Endodermal cell (in vitro differentiated cells): ENCODE results near the gene TRIO. TPM values are rescaled to one million over a fixed set of nuclear protein-coding genes. Genes with fewer than 3 reads are reported as not detected.
A peak's percentile ranks its signal among the peaks of the same experiment; 100 is the strongest.

Experiments
- DNase-seq: peaks from one replicate; pipeline ENCODE4 v3.0.0-alpha.2; 2017
- H3K27ac ChIP-seq: 2 replicates; pipeline ENCODE4 v1.5.1; 2013; ENCODE audit warnings: mild to moderate bottlenecking, low read depth, low read length, moderate library complexity
- H3K27me3 ChIP-seq: 2 replicates; pipeline ENCODE4 v1.6.1; 2013; ENCODE audit warnings: mild to moderate bottlenecking, low read length, moderate library complexity; ENCODE audit not compliant: insufficient read depth, control insufficient read depth, poor library complexity, severe bottlenecking
- H3K36me3 ChIP-seq: 2 replicates; pipeline ENCODE4 v1.7.0; 2013; ENCODE audit warnings: mild to moderate bottlenecking, low read length, moderate library complexity; ENCODE audit not compliant: control insufficient read depth, insufficient read depth
- H3K4me1 ChIP-seq: one replicate; pipeline ENCODE4 v1.7.0; 2013; ENCODE audit warnings: low read length; ENCODE audit not compliant: control insufficient read depth, insufficient read depth
- H3K4me3 ChIP-seq: 2 replicates; pipeline ENCODE4 v1.5.1; 2013; ENCODE audit warnings: mild to moderate bottlenecking, low read length, moderate library complexity
- H3K9ac ChIP-seq: 2 replicates; pipeline ENCODE4 v1.6.1; 2013; ENCODE audit warnings: mild to moderate bottlenecking, low read length, moderate library complexity; ENCODE audit not compliant: poor library complexity, severe bottlenecking; ENCODE audit errors: extremely low read depth
- H3K9me3 ChIP-seq: 2 replicates; pipeline ENCODE4 v1.6.1; 2013; ENCODE audit warnings: mild to moderate bottlenecking, low read length, moderate library complexity; ENCODE audit not compliant: control insufficient read depth
- H3K27ac Mint-ChIP-seq: 2 replicates; pipeline ENCODE4 v1.8.0; 2020; ENCODE audit warnings: mixed read lengths
- H3K27me3 Mint-ChIP-seq: 2 replicates; pipeline ENCODE4 v1.8.0; 2021; ENCODE audit warnings: mild to moderate bottlenecking, mixed read lengths; ENCODE audit not compliant: insufficient read depth
- H3K36me3 Mint-ChIP-seq: 2 replicates; pipeline ENCODE4 v1.8.0; 2020; ENCODE audit warnings: low read depth, mixed read lengths
- H3K4me1 Mint-ChIP-seq: 2 replicates; pipeline ENCODE4 v1.8.0; 2020; ENCODE audit warnings: mixed read lengths
- H3K4me3 Mint-ChIP-seq: 2 replicates; pipeline ENCODE4 v1.8.0; 2020; ENCODE audit warnings: mild to moderate bottlenecking, moderate library complexity, mixed read lengths
- H3K9me3 Mint-ChIP-seq: 2 replicates; pipeline ENCODE4 v1.8.0; 2020; ENCODE audit warnings: mild to moderate bottlenecking, mixed read lengths
- CTCF ChIP-seq: fragments of 200-600 bp; sonication (generic); conservative IDR thresholded peaks from 2 replicates; pipeline ENCODE4 v1.5.0; 2021; ENCODE audit warnings: antibody characterized with exemption, mild to moderate bottlenecking
- WGBS, 2 experiments: methylation state at CpG; one replicate each; pipeline versions ENCODE4 v1.1.5 to v1.1.7; 2013; ENCODE audit warnings: missing lambda C conversion rate in 2 of 2, mixed read lengths in 1 of 2; ENCODE audit not compliant: insufficient coverage in 1 of 2, insufficient read length in 1 of 2; 5-methylcytosine and 5-hydroxymethylcytosine counted together
- total RNA-seq, 2 donors: library from RNA; stranded (reverse); fragmentation: NEBNext Ultra II Directional in 1 of 2; extraction: Animal tissue kit (Norgen Biotek cat#: 25700) in 1 of 2; gene quantifications; 2 replicates in 1 of 2; 3 replicates in 1 of 2; pipeline ENCODE4 v1.2.1, GENCODE V29; 2021

The TRIO gene
- total RNA-seq, 2 donors from 2014 or later, result 88.3 to 109 TPM

DNA sequence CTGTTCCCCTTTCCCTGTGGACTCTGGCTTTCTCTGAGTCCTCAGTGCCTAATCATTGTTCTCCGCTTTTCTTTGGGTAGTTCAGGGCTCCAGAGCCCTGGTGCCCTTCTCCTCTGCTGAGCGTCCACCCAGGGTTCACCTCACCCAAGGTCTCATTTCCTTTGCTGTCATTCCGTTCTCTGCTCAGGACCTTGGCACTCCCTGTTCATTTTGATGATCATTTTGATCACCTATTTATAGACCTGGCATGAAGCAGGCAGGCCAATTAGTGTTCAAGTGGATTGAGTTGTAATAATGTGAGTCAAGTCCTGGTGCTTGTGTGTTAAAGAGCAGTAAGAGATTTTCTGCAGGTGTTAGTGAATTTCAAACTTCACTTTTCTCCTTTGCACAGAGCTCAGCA lies 3.6 kb downstream of the TRIO start:
- Histone ChIP-seq H3K36me3 (no peaks in the 10 kb centered on the region), H3K4me3 (no peak overlapping the region), H3K27me3 (peaks cover 9% of the 10 kb centered on the region), H3K9me3 (no peaks in the 10 kb centered on the region), H3K27ac (no peak overlapping the region), H3K9ac (no peak overlapping the region), H3K4me1 (peaks cover 8% of the 10 kb centered on the region)
- 90 to 100% methylated on average over 1 to 3 of the region's 3 CpGs for WGBS, 2 experiments
- no peaks in the 10 kb centered on the region for H3K9me3 Mint-ChIP-seq
- no peak overlapping the region for H3K27ac Mint-ChIP-seq
- H3K4me3 Mint-ChIP-seq, result no peak overlapping the region
- TF ChIP-seq CTCF, result no peak
- H3K4me1 Mint-ChIP-seq, result peaks cover 51% of the 10 kb centered on the region
- DNase-seq, result no peak
- peaks cover 8% of the 10 kb centered on the region for H3K27me3 Mint-ChIP-seq
- no peaks in the 10 kb centered on the region for H3K36me3 Mint-ChIP-seq

DNA sequence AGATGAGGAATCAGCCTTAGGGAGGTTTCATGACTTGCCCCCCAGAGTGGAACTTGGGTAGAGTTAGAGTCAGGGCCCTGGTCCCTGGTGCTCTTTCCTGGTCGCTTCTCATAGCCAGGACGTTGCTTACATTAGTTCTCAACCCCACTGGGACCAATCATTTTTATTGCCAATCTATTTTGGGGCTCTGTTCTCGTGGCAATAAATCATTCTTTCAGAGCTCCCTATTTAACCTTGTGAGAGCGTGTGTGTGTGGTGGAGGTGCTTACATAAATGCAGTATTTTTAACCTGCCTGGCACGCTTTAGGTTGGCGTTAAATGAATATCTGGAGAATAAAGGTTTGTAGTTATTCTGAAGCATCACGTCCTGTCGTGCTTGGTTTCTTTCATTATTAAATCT lies 4.1 kb downstream of the TRIO start:
- Histone ChIP-seq H3K27me3 (peaks cover 4% of the 10 kb centered on the region), H3K36me3 (no peaks in the 10 kb centered on the region), H3K9ac (no peak overlapping the region), H3K9me3 (no peaks in the 10 kb centered on the region), H3K4me3 (no peak overlapping the region), H3K4me1 (peaks cover 8% of the 10 kb centered on the region), H3K27ac (no peak overlapping the region)
- H3K4me3 Mint-ChIP-seq, result no peak overlapping the region
- peaks cover 51% of the 10 kb centered on the region for H3K4me1 Mint-ChIP-seq
- no peak for TF ChIP-seq CTCF
- no peak overlapping the region for H3K27ac Mint-ChIP-seq
- WGBS, 2 experiments, result 92 to 97% methylated on average over 5 to 8 of the region's 8 CpGs
- peaks cover 3% of the 10 kb centered on the region for H3K27me3 Mint-ChIP-seq
- H3K36me3 Mint-ChIP-seq, result no peaks in the 10 kb centered on the region
- DNase-seq, result no peak
- no peaks in the 10 kb centered on the region for H3K9me3 Mint-ChIP-seq

- H3K27me3 Mint-ChIP-seq, result no peaks in the 10 kb centered on the region
- Histone ChIP-seq H3K27me3 (no peaks in the 10 kb centered on the region), H3K4me1 (peaks cover 11% of the 10 kb centered on the region), H3K27ac (no peak overlapping the region), H3K4me3 (no peak overlapping the region), H3K9me3 (no peaks in the 10 kb centered on the region), H3K9ac (no peak overlapping the region), H3K36me3 (no peaks in the 10 kb centered on the region)
- WGBS, 2 experiments, result 90% methylated on average over 5 of the region's 5 CpGs; no CpG with 5 or more reads in 1 of the 2 experiments
- H3K9me3 Mint-ChIP-seq, result no peaks in the 10 kb centered on the region
- peak overlapping the region; percentile 5 for H3K4me3 Mint-ChIP-seq
- peak overlapping the region; percentile 61 for H3K27ac Mint-ChIP-seq
- no peak for DNase-seq
- peaks cover 54% of the 10 kb centered on the region for H3K4me1 Mint-ChIP-seq
- H3K36me3 Mint-ChIP-seq, result no peaks in the 10 kb centered on the region
- no peak for TF ChIP-seq CTCF
These were observed 5.3 kb downstream of the TRIO start for GRCh38 chr5:14148483-14148882.
